Sigmoid colon (tissue), 7 donors: ENCODE measurements around the gene CARD19. TPM values are rescaled to one million over a fixed set of nuclear protein-coding genes. Genes with fewer than 3 reads are reported as not detected.

ENCODE experiments used
- DNase-seq: peaks from one replicate; pipeline ENCODE4 v3.0.0-alpha.2; 2019
- H3K27ac ChIP-seq, 4 donors: fragments of 200-600 bp; sonication (generic); one replicate each; pipeline ENCODE4 v1.5.1; 2016 to 2019; ENCODE audit warnings: mild to moderate bottlenecking in 1 of 4
- H3K27me3 ChIP-seq, 3 donors: fragments of 200-600 bp; sonication (generic); one replicate each; pipeline ENCODE4 v1.5.1; 2019; ENCODE audit warnings: mild to moderate bottlenecking in 1 of 3
- H3K36me3 ChIP-seq, 4 donors: fragments of 200-600 bp; sonication (generic); one replicate each; pipeline ENCODE4 v1.5.1; 2016 to 2019
- H3K4me1 ChIP-seq, 4 donors: fragments of 200-600 bp; sonication (generic); one replicate each; pipeline ENCODE4 v1.5.1; 2017 to 2019
- H3K4me3 ChIP-seq, 4 donors: fragments of 200-600 bp; sonication (generic); one replicate each; pipeline ENCODE4 v1.5.1; 2017 to 2019; ENCODE audit warnings: mild to moderate bottlenecking in 2 of 4, moderate library complexity in 1 of 4
- H3K9me3 ChIP-seq, 4 donors: fragments of 200-600 bp in 3 of 4; sonication (generic) in 3 of 4; one replicate each; pipeline versions ENCODE4 v1.5.1 to v1.6.1; 2013 to 2019
- EP300 ChIP-seq, 4 donors: sonication (generic); formaldehyde crosslinking; IDR thresholded peaks; one replicate each; pipeline ENCODE4 v1.6.1; 2017; ENCODE audit warnings: antibody characterized with exemption in 4 of 4
- POLR2A ChIP-seq, 2 donors: fragments of 450-650 bp; IDR thresholded peaks; one replicate each; pipeline ENCODE4 v1.6.1; 2016; ENCODE audit warnings: antibody characterized with exemption in 2 of 2, mild to moderate bottlenecking in 2 of 2, moderate library complexity in 2 of 2
- POLR2AphosphoS5 ChIP-seq, 4 donors: sonication (generic); formaldehyde crosslinking; IDR thresholded peaks; one replicate each; pipeline ENCODE4 v1.6.1; 2017; ENCODE audit warnings: antibody characterized with exemption in 4 of 4
- WGBS, 2 donors: extraction: QIAGEN DNeasy Blood & Tissue Kit; methylation state at CpG; one replicate each; pipeline ENCODE4 v1.1.7; 2013; 5-methylcytosine and 5-hydroxymethylcytosine counted together
- intact Hi-C: fragments of 100-400 bp; cut with DNase I; formaldehyde crosslinking; loops from one replicate; pipeline ENCODE4 v1.15.1; 2023
- polyA plus RNA-seq, 3 donors: library from polyadenylated mRNA; stranded (reverse); fragments of 200-250 nt; gene quantifications; one replicate each; pipeline ENCODE4 v1.2.3, GENCODE V29; 2013
- total RNA-seq, 4 donors: library from RNA; depleted of rRNA; stranded (reverse); fragments of >200 nt; gene quantifications; one replicate each; pipeline ENCODE4 v1.1.0, GENCODE V29; 2016
- TF ChIP-seq, protein P1 (sequence below), 4 experiments: fragments of 450-650 bp in 3 of 4; fragments of 200-600 bp in 1 of 4; IDR thresholded peaks; one replicate each; pipeline ENCODE4 v1.5.1; 2016 to 2019; ENCODE audit warnings: antibody characterized with exemption in 4 of 4, mild to moderate bottlenecking in 3 of 4, moderate library complexity in 2 of 4
- donor health status: healthy with polysubstance abuse.
- donor health status: Bipolar disorder and iron deficiency.
- donor health status: healthy.

The CARD19 gene
- total and polyA plus RNA-seq, 7 donors = 51.2 to 88.4 (median 82.3) TPM

DNA sequence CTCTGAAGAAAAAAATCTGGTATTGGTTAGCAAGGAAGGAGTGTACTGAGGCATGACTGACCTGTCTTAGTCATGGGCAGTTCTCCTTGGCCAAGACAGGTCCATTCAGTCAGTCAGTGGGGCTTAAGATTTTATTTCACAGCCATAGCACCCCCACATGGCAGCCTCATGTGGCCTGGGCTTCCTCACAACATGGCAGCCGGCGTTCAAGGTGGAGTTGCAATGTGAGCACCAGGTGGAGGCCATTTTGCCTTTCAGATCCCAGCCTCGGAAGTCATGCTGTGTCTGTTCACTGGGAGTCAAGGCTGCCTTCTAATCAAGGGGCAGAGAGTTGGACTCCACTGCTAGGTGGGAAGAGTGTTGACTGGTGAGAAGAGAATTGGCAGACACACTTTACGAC, 10.3 kb upstream of the CARD19 start:
- intact Hi-C loops = no loop called here
- no peaks in the 10 kb centered on the region for H3K4me1 ChIP-seq
- no peaks in the 10 kb centered on the region for H3K27me3 ChIP-seq
- no peak overlapping the region for H3K27ac ChIP-seq
- H3K4me3 ChIP-seq = no peak overlapping the region
- 93 to 97% methylated on average over 4 of the region's 4 CpGs for WGBS, 2 donors
- no peaks in the 10 kb centered on the region for H3K36me3 ChIP-seq
- TF ChIP-seq EP300 (IDR thresholded peaks at IDR 0.05) = no peak
- TF ChIP-seq POLR2A (IDR thresholded peaks at IDR 0.05) = no peak
- TF ChIP-seq, protein P1, sequence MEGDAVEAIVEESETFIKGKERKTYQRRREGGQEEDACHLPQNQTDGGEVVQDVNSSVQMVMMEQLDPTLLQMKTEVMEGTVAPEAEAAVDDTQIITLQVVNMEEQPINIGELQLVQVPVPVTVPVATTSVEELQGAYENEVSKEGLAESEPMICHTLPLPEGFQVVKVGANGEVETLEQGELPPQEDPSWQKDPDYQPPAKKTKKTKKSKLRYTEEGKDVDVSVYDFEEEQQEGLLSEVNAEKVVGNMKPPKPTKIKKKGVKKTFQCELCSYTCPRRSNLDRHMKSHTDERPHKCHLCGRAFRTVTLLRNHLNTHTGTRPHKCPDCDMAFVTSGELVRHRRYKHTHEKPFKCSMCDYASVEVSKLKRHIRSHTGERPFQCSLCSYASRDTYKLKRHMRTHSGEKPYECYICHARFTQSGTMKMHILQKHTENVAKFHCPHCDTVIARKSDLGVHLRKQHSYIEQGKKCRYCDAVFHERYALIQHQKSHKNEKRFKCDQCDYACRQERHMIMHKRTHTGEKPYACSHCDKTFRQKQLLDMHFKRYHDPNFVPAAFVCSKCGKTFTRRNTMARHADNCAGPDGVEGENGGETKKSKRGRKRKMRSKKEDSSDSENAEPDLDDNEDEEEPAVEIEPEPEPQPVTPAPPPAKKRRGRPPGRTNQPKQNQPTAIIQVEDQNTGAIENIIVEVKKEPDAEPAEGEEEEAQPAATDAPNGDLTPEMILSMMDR (IDR thresholded peaks at IDR 0.05) = no peak
- TF ChIP-seq POLR2AphosphoS5 (IDR thresholded peaks at IDR 0.05) = no peak
- H3K9me3 ChIP-seq = no peaks in the 10 kb centered on the region
- peak; percentile 33 for DNase-seq

- Histone ChIP-seq H3K4me1 (no peaks in the 10 kb centered on the region), H3K9me3 (peaks cover 0 to 3% (median 0%) of the 10 kb centered on the region in 4 donors), H3K4me3 (no peak overlapping the region), H3K36me3 (no peaks in the 10 kb centered on the region), H3K27ac (no peak overlapping the region), H3K27me3 (no peaks in the 10 kb centered on the region)
- 80 to 92% methylated on average over 8 of the region's 8 CpGs for WGBS, 2 donors
- peak; percentile 44 for DNase-seq
- TF ChIP-seq, protein P1 (IDR thresholded peaks at IDR 0.05) = no peak
- TF ChIP-seq EP300 (IDR thresholded peaks at IDR 0.05) (no peak), POLR2A (IDR thresholded peaks at IDR 0.05) (no peak), POLR2AphosphoS5 (IDR thresholded peaks at IDR 0.05) (no peak)
- intact Hi-C loops = no loop called here
Measured at GRCh38 chr9:93086447-93087224, 9.4 kb upstream of the CARD19 start.

- WGBS, 2 donors = 98% methylated on average over 12 of the region's 12 CpGs
- Histone ChIP-seq H3K27me3 (no peaks in the 10 kb centered on the region), H3K27ac (no peak overlapping the region), H3K36me3 (no peaks in the 10 kb centered on the region), H3K4me3 (no peak overlapping the region), H3K4me1 (no peaks in the 10 kb centered on the region), H3K9me3 (peaks cover 0 to 8% (median 0%) of the 10 kb centered on the region in 4 donors)
- peak; percentile 17 for DNase-seq
- intact Hi-C loops = no loop called here
- TF ChIP-seq, protein P1 (IDR thresholded peaks at IDR 0.05) = no peak
- TF ChIP-seq POLR2AphosphoS5 (IDR thresholded peaks at IDR 0.05) = no peak
- no peak for TF ChIP-seq POLR2A (IDR thresholded peaks at IDR 0.05)
- TF ChIP-seq EP300 (IDR thresholded peaks at IDR 0.05) = no peak
Measured at GRCh38 chr9:93087971-93088655, 7.9 kb upstream of the CARD19 start.

- Histone ChIP-seq H3K4me3 (no peak overlapping the region), H3K27ac (no peak overlapping the region), H3K4me1 (peaks cover 0 to 2% (median under 1%) of the 10 kb centered on the region in 4 donors), H3K9me3 (peaks cover 0 to 8% (median 0%) of the 10 kb centered on the region in 4 donors), H3K36me3 (no peaks in the 10 kb centered on the region), H3K27me3 (no peaks in the 10 kb centered on the region)
- 96% methylated on average over 4 of the region's 4 CpGs for WGBS, 2 donors
- TF ChIP-seq POLR2AphosphoS5 (IDR thresholded peaks at IDR 0.05) (no peak), POLR2A (IDR thresholded peaks at IDR 0.05) (no peak), EP300 (IDR thresholded peaks at IDR 0.05) (no peak)
- TF ChIP-seq, protein P1 (IDR thresholded peaks at IDR 0.05) = no peak
- peak; percentile 20 for DNase-seq
- intact Hi-C loops = no loop called here
Measured at GRCh38 chr9:93088656-93089015, 7.4 kb upstream of the CARD19 start.
